Measurements from ENCODE around the gene CAPN9. TPM values are rescaled to one million over a fixed set of nuclear protein-coding genes. Genes with fewer than 3 reads are reported as not detected.

CAPN9 gene
- total RNA-seq, 1 donor from 2014 or later: 0.19 TPM

DNA sequence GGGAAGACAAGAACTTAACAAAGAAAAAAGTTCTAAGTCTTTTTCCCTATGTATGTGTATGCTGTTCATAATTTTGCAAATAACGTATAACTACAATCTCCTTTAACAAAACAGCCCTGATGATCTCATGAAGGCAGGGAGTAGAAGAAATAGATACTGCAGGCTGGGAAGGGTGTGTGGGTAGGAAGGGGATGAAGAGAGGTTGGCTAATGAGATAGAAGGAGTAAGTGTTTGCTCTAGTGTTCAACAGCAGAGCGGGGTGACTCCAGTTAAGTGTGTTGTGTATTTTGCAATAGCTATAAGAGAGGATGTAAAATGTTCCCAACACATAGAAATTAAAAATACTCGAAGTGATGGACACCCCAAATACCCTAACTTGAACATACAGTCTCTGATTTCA is 101.0 kb downstream of the CAPN9 start:
- H2AFZ ChIP-seq (replicated peaks): no peak overlapping the region
- TF ChIP-seq, protein P1, sequence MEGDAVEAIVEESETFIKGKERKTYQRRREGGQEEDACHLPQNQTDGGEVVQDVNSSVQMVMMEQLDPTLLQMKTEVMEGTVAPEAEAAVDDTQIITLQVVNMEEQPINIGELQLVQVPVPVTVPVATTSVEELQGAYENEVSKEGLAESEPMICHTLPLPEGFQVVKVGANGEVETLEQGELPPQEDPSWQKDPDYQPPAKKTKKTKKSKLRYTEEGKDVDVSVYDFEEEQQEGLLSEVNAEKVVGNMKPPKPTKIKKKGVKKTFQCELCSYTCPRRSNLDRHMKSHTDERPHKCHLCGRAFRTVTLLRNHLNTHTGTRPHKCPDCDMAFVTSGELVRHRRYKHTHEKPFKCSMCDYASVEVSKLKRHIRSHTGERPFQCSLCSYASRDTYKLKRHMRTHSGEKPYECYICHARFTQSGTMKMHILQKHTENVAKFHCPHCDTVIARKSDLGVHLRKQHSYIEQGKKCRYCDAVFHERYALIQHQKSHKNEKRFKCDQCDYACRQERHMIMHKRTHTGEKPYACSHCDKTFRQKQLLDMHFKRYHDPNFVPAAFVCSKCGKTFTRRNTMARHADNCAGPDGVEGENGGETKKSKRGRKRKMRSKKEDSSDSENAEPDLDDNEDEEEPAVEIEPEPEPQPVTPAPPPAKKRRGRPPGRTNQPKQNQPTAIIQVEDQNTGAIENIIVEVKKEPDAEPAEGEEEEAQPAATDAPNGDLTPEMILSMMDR (IDR thresholded peaks at IDR 0.05): no peak
- TF ChIP-seq EZH2phosphoT487 (IDR thresholded peaks at IDR 0.05) (no peak), EZH2 (IDR thresholded peaks at IDR 0.05) (no peak)
- H3K4me3 ChIP-seq: no peak overlapping the region
- H3K27me3 ChIP-seq: no peaks in the 10 kb centered on the region
- H3K4me1 Mint-ChIP-seq: peaks cover 19% of the 10 kb centered on the region
- no peak for DNase-seq (ENCODE audit: low spot score)
- peaks cover 4% of the 10 kb centered on the region for H3K79me2 ChIP-seq (ENCODE audit: low read depth)
- H3K36me3 Mint-ChIP-seq: peaks cover 35% of the 10 kb centered on the region
- no peaks in the 10 kb centered on the region for H3K36me3 ChIP-seq
- H3K27me3 Mint-ChIP-seq (ENCODE audit: insufficient read depth, low read depth): peaks cover 2% of the 10 kb centered on the region
- H3K4me3 Mint-ChIP-seq: no peak overlapping the region
- no peak overlapping the region for H3K27ac ChIP-seq
- H3K27ac Mint-ChIP-seq: peak overlapping the region; percentile 22
- H3K4me1 ChIP-seq: peaks cover 13% of the 10 kb centered on the region
- no peaks in the 10 kb centered on the region for H3K9me3 Mint-ChIP-seq
- H3K9ac ChIP-seq: no peak overlapping the region
- no peaks in the 10 kb centered on the region for H3F3A ChIP-seq (ENCODE audit: low read depth)
- H3K9me3 ChIP-seq (ENCODE audit: low read depth): no peaks in the 10 kb centered on the region
- no peak overlapping the region for H3K4me2 ChIP-seq
- peaks cover 23% of the 10 kb centered on the region for H4K20me1 ChIP-seq (ENCODE audit: low read depth)

- Histone ChIP-seq H3K27ac (no peak overlapping the region), H3K9me3 (ENCODE audit: low read depth) (no peaks in the 10 kb centered on the region), H3K36me3 (peaks cover 3% of the 10 kb centered on the region), H3K79me2 (ENCODE audit: low read depth) (peaks cover 5% of the 10 kb centered on the region), H3K9ac (no peak overlapping the region), H3K4me1 (peaks cover 13% of the 10 kb centered on the region), H4K20me1 (ENCODE audit: low read depth) (peaks cover 23% of the 10 kb centered on the region), H3K27me3 (no peaks in the 10 kb centered on the region), H2AFZ (replicated peaks) (no peak overlapping the region), H3K4me2 (no peak overlapping the region), H3F3A (ENCODE audit: low read depth) (no peaks in the 10 kb centered on the region), H3K4me3 (no peak overlapping the region)
- H3K9me3 Mint-ChIP-seq: no peaks in the 10 kb centered on the region
- peaks cover 19% of the 10 kb centered on the region for H3K4me1 Mint-ChIP-seq
- H3K27ac Mint-ChIP-seq: no peak overlapping the region
- H3K36me3 Mint-ChIP-seq: peaks cover 37% of the 10 kb centered on the region
- TF ChIP-seq, protein P1 (IDR thresholded peaks at IDR 0.05): no peak
- TF ChIP-seq EZH2phosphoT487 (IDR thresholded peaks at IDR 0.05) (no peak), EZH2 (IDR thresholded peaks at IDR 0.05) (no peak)
- H3K4me3 Mint-ChIP-seq: no peak overlapping the region
- no peak for DNase-seq (ENCODE audit: low spot score)
- no peaks in the 10 kb centered on the region for H3K27me3 Mint-ChIP-seq (ENCODE audit: insufficient read depth, low read depth)
Observed at GRCh38 chr1:230849451-230850224, 102.5 kb downstream of the CAPN9 start.

GRCh38 chr1:230850547-230850946 is 103.4 kb downstream of the CAPN9 start:
- Histone ChIP-seq H4K20me1 (ENCODE audit: low read depth) (peaks cover 23% of the 10 kb centered on the region), H3K4me1 (peaks cover 21% of the 10 kb centered on the region), H3F3A (ENCODE audit: low read depth) (no peaks in the 10 kb centered on the region), H3K27ac (no peak overlapping the region), H3K4me2 (peak overlapping the region; percentile 33), H3K4me3 (no peak overlapping the region), H3K79me2 (ENCODE audit: low read depth) (peaks cover 11% of the 10 kb centered on the region), H3K9ac (no peak overlapping the region), H3K36me3 (peaks cover 3% of the 10 kb centered on the region), H3K27me3 (no peaks in the 10 kb centered on the region), H3K9me3 (ENCODE audit: low read depth) (no peaks in the 10 kb centered on the region), H2AFZ (replicated peaks) (no peak overlapping the region)
- Mint-ChIP-seq H3K9me3 (peaks cover 3% of the 10 kb centered on the region), H3K36me3 (peaks cover 43% of the 10 kb centered on the region), H3K4me3 (no peak overlapping the region), H3K4me1 (peaks cover 22% of the 10 kb centered on the region), H3K27me3 (ENCODE audit: insufficient read depth, low read depth) (peaks cover 3% of the 10 kb centered on the region), H3K27ac (peak overlapping the region; percentile 86)
- no peak for DNase-seq (ENCODE audit: low spot score)
- TF ChIP-seq, protein P1 (IDR thresholded peaks at IDR 0.05): no peak
- no peak for TF ChIP-seq EZH2phosphoT487 (IDR thresholded peaks at IDR 0.05)
- TF ChIP-seq EZH2 (IDR thresholded peaks at IDR 0.05): no peak

All from neural progenitor cell (in vitro differentiated cells).